ENCODE data around the gene SLIT3.

GRCh38 chr5:169020102-169020501, 280.8 kb downstream of the SLIT3 start:
- TF ChIP-seq CTCF (IDR thresholded peaks at IDR 0.05): no peak
- no peak for TF ChIP-seq POLR2A (IDR thresholded peaks at IDR 0.05)
